A549 treated with AZD9567 at 1 μM for 4 hours (cell line): ENCODE results near the gene HERC6. TPM values are rescaled to one million over a fixed set of nuclear protein-coding genes. Genes with fewer than 3 reads are reported as not detected.

Experiments
- total RNA-seq: library from RNA; stranded (reverse); fragments of 200-300 nt; extraction: Qiagen RNA extraction; gene quantifications from 5 replicates; pipeline ENCODE4 v1.2.3, GENCODE V29; 2022; ENCODE audit not compliant: insufficient read depth

HERC6 gene
- 2.6 to 4.1 TPM (median 3.4 TPM) in 5 replicates for total RNA-seq

DNA sequence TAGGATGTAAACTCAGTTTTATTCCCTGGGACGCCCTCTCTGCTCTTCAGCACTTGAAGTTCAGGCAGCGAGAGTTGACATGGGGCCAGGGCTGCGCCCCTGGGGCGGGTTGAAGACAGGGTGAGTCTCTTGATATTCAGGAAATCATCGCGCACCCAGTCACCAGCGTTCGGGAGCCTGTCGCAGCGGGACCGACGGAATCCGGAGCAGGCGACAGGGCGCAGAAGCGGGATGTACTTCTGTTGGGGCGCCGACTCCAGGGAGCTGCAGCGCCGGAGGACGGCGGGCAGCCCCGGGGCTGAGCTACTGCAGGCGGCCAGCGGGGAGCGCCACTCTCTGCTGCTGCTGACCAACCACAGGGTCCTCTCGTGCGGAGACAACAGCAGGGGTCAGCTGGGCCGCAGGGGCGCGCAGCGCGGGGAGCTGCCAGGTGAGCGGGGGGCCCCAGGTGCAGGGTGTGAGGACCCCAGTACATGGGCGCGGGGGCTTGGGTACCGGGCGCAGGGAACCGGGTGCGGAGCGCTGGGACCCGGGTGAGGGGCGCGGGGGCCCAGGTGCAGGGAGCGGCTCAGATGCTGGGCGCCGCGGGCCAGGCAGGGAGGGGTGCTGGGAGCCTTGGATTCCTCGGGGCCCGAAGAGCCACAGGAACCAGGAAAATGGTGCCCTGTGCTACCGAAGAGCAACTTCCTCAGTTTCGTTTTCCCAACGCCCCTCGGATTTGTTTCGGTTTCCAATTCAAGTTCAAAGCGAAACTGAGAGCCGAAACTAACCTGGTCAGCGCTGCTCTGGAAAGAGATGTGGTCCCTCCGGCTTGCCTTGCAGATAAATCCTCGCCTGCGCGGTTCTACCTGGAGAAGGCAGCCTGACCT is at the start of gene HERC6:
HERC6 (plus strand) TSS at position 162 of the 869 bp plus-strand sequence; CDS start at position 232, 70 bp downstream.

DNA sequence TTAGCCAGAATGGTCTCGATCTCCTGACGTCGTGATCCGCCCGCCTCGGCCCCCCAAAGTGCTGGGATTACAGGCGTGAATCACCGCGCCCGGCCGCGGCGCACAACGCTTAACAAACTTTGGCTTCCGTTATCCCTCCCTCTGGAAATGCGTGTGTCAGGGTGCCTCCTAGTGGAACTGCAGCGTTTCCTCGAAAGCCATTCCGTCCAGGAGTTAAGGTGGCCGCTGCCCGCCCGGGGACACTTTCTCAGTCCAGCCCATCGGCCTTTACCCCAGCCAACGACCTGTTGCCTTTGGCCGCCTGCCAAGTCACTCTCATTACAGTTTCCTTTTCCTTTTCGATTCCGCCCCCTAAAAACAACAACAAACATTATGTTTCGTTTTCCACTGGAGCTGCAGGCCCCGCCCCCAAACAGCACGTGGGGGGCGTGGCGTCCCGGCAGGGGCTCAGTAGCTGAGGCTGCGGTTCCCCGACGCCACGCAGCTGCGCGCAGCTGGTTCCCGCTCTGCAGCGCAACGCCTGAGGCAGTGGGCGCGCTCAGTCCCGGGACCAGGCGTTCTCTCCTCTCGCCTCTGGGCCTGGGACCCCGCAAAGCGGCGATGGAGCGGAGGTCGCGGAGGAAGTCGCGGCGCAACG is 78.1 kb downstream of the HERC6 start, which contains the start of gene HERC5:
HERC5 (plus strand) TSS at position 450 of the 637 bp plus-strand sequence; CDS start at position 601, 151 bp downstream.

Other genes with a start within 250 kb of the HERC6 start
- 15.7 to 20.2 TPM (median 18.4 TPM) in 5 replicates for gene ABCG2, start 220.2 kb upstream of the HERC6 start, total RNA-seq
- 0.61 to 3.5 TPM (median 0.71 TPM) in 5 replicates for gene PPM1K, start 94.3 kb upstream of the HERC6 start, total RNA-seq
- 2.4 to 3.9 TPM (median 3.4 TPM) in 5 replicates for gene HERC5, start 78.3 kb downstream of the HERC6 start, total RNA-seq
- 59.8 to 82.0 TPM (median 78.4 TPM) in 5 replicates for gene PYURF, start 144.9 kb downstream of the HERC6 start, total RNA-seq
- 4.4 to 8.9 TPM (median 6.5 TPM) in 5 replicates for gene HERC3, start 213.6 kb downstream of the HERC6 start, total RNA-seq